Activated CD8-positive, alpha-beta memory T cell treated with anti-CD3 and anti-CD28 coated beads, Interleukin-2, amount 10 ng/mL, durations not matched to agents 7 days and 5 days (primary cell): ENCODE data around the gene TRPC4. TPM values are rescaled to one million over a fixed set of nuclear protein-coding genes. Genes with fewer than 3 reads are reported as not detected.

Experiments used
- ATAC-seq: fragments of 150-1000 bp; cut with Tn5 transposase; one replicate; pipeline ENCODE4 v1.10.0; 2021; ENCODE audit warnings: moderate library complexity
- CTCF ChIA-PET: fragments of 350-600 bp; sonication (Branson Sonifier 250); formaldehyde crosslinking; loops from one replicate; lab custom pipeline; 2021; ENCODE audit warnings: antibody characterized with exemption; lab: Charles Lee
- DNase-seq: peaks from one replicate; pipeline ENCODE4 v3.0.0-alpha.2; 2020
- H3K27ac Mint-ChIP-seq: one replicate; pipeline ENCODE4 v1.8.0; 2021; ENCODE audit warnings: mild to moderate bottlenecking, mixed read lengths
- H3K27me3 Mint-ChIP-seq: one replicate; pipeline ENCODE4 v1.8.0; 2021; ENCODE audit warnings: mixed read lengths
- H3K36me3 Mint-ChIP-seq: one replicate; pipeline ENCODE4 v1.8.0; 2021; ENCODE audit warnings: mild to moderate bottlenecking, mixed read lengths
- H3K4me1 Mint-ChIP-seq: one replicate; pipeline ENCODE4 v1.8.0; 2021; ENCODE audit warnings: mixed read lengths
- H3K4me3 Mint-ChIP-seq: one replicate; pipeline ENCODE4 v1.8.0; 2021; ENCODE audit warnings: mild to moderate bottlenecking, moderate library complexity, mixed read lengths
- H3K9me3 Mint-ChIP-seq: one replicate; pipeline ENCODE4 v1.8.0; 2022; ENCODE audit warnings: low read depth, mixed read lengths
- total RNA-seq, 2 experiments: library from RNA; stranded (reverse); gene quantifications; one replicate each; pipeline ENCODE4 v1.2.3, GENCODE V29; 2021

TRPC4 gene
- total RNA-seq, 2 experiments from 2014 or later, result not detected

GRCh38 chr13:37656247-37656940 is 213.2 kb downstream of the TRPC4 start:
- CTCF ChIA-PET, result no interaction called here
- ATAC-seq (no peak), DNase-seq (no peak)
- Mint-ChIP-seq H3K4me3 (no peak overlapping the region), H3K27ac (no peak overlapping the region), H3K27me3 (no peaks in the 10 kb centered on the region), H3K4me1 (no peaks in the 10 kb centered on the region), H3K9me3 (peaks cover 2% of the 10 kb centered on the region), H3K36me3 (no peaks in the 10 kb centered on the region)

GRCh38 chr13:37652596-37652995 is 217.0 kb downstream of the TRPC4 start:
- Mint-ChIP-seq H3K27ac (no peak overlapping the region), H3K4me3 (no peak overlapping the region), H3K36me3 (no peaks in the 10 kb centered on the region), H3K9me3 (peaks cover 2% of the 10 kb centered on the region), H3K4me1 (no peaks in the 10 kb centered on the region), H3K27me3 (no peaks in the 10 kb centered on the region)
- ATAC-seq (no peak), DNase-seq (no peak)
- CTCF ChIA-PET, result no interaction called here

GRCh38 chr13:37651891-37652290 is 217.7 kb downstream of the TRPC4 start:
- Mint-ChIP-seq H3K4me3 (no peak overlapping the region), H3K36me3 (no peaks in the 10 kb centered on the region), H3K4me1 (no peaks in the 10 kb centered on the region), H3K9me3 (peaks cover 2% of the 10 kb centered on the region), H3K27me3 (no peaks in the 10 kb centered on the region), H3K27ac (no peak overlapping the region)
- ATAC-seq (no peak), DNase-seq (no peak)
- CTCF ChIA-PET, result no interaction called here

GRCh38 chr13:37648609-37649008 is 221.0 kb downstream of the TRPC4 start:
- no peaks in the 10 kb centered on the region for H3K9me3 Mint-ChIP-seq
- no peaks in the 10 kb centered on the region for H3K27me3 Mint-ChIP-seq
- ATAC-seq (no peak), DNase-seq (no peak)
- H3K27ac Mint-ChIP-seq, result no peak overlapping the region
- CTCF ChIA-PET, result no interaction called here
- no peaks in the 10 kb centered on the region for H3K4me1 Mint-ChIP-seq
- no peaks in the 10 kb centered on the region for H3K36me3 Mint-ChIP-seq
- no peak overlapping the region for H3K4me3 Mint-ChIP-seq

- Mint-ChIP-seq H3K9me3 (peaks cover 4% of the 10 kb centered on the region), H3K27ac (no peak overlapping the region), H3K4me3 (no peak overlapping the region), H3K36me3 (no peaks in the 10 kb centered on the region), H3K4me1 (no peaks in the 10 kb centered on the region), H3K27me3 (no peaks in the 10 kb centered on the region)
- DNase-seq (no peak), ATAC-seq (no peak)
- CTCF ChIA-PET, result no interaction called here
Measured at GRCh38 chr13:37647031-37647650, 222.4 kb downstream of the TRPC4 start.

GRCh38 chr13:37646531-37646930 is 223.0 kb downstream of the TRPC4 start:
- H3K36me3 Mint-ChIP-seq, result no peaks in the 10 kb centered on the region
- H3K27ac Mint-ChIP-seq, result no peak overlapping the region
- ATAC-seq, result no peak
- DNase-seq, result no peak
- H3K27me3 Mint-ChIP-seq, result no peaks in the 10 kb centered on the region
- H3K9me3 Mint-ChIP-seq, result peaks cover 4% of the 10 kb centered on the region
- CTCF ChIA-PET, result no interaction called here
- no peak overlapping the region for H3K4me3 Mint-ChIP-seq
- H3K4me1 Mint-ChIP-seq, result no peaks in the 10 kb centered on the region

GRCh38 chr13:37645181-37645740 is 224.3 kb downstream of the TRPC4 start:
- Mint-ChIP-seq H3K36me3 (no peaks in the 10 kb centered on the region), H3K27me3 (no peaks in the 10 kb centered on the region), H3K4me1 (no peaks in the 10 kb centered on the region), H3K27ac (no peak overlapping the region), H3K9me3 (peaks cover 4% of the 10 kb centered on the region), H3K4me3 (no peak overlapping the region)
- ATAC-seq, result no peak
- CTCF ChIA-PET, result no interaction called here
- DNase-seq, result no peak

- DNase-seq (no peak), ATAC-seq (no peak)
- CTCF ChIA-PET, result no interaction called here
- Mint-ChIP-seq H3K27me3 (no peaks in the 10 kb centered on the region), H3K9me3 (peaks cover 4% of the 10 kb centered on the region), H3K27ac (no peak overlapping the region), H3K4me1 (no peaks in the 10 kb centered on the region), H3K4me3 (no peak overlapping the region), H3K36me3 (no peaks in the 10 kb centered on the region)
Measured at GRCh38 chr13:37641391-37641790, 228.2 kb downstream of the TRPC4 start.

- H3K36me3 Mint-ChIP-seq, result no peaks in the 10 kb centered on the region
- ATAC-seq, result no peak
- CTCF ChIA-PET, result no interaction called here
- no peaks in the 10 kb centered on the region for H3K4me1 Mint-ChIP-seq
- no peaks in the 10 kb centered on the region for H3K27me3 Mint-ChIP-seq
- no peak overlapping the region for H3K4me3 Mint-ChIP-seq
- DNase-seq, result no peak
- H3K27ac Mint-ChIP-seq, result no peak overlapping the region
- peaks cover 4% of the 10 kb centered on the region for H3K9me3 Mint-ChIP-seq
Measured at GRCh38 chr13:37640499-37640898, 229.1 kb downstream of the TRPC4 start.

GRCh38 chr13:37636701-37637100 is 232.9 kb downstream of the TRPC4 start:
- DNase-seq, result no peak
- H3K9me3 Mint-ChIP-seq, result no peaks in the 10 kb centered on the region
- CTCF ChIA-PET, result no interaction called here
- no peaks in the 10 kb centered on the region for H3K4me1 Mint-ChIP-seq
- no peaks in the 10 kb centered on the region for H3K36me3 Mint-ChIP-seq
- no peak for ATAC-seq
- no peaks in the 10 kb centered on the region for H3K27me3 Mint-ChIP-seq
- H3K4me3 Mint-ChIP-seq, result no peak overlapping the region
- no peak overlapping the region for H3K27ac Mint-ChIP-seq

- DNase-seq (no peak), ATAC-seq (no peak)
- Mint-ChIP-seq H3K27me3 (no peaks in the 10 kb centered on the region), H3K36me3 (no peaks in the 10 kb centered on the region), H3K9me3 (peaks cover 3% of the 10 kb centered on the region), H3K27ac (no peak overlapping the region), H3K4me3 (no peak overlapping the region), H3K4me1 (no peaks in the 10 kb centered on the region)
- CTCF ChIA-PET, result interaction anchor here (1.1 kb wide), 1 partner anchor 30 kb away, joined by 3 read pairs; no protein-coding TSS in a partner anchor
Measured at GRCh38 chr13:37632294-37632693, 237.3 kb downstream of the TRPC4 start.

GRCh38 chr13:37627428-37627827 is 242.1 kb downstream of the TRPC4 start:
- Mint-ChIP-seq H3K9me3 (peaks cover 7% of the 10 kb centered on the region), H3K27me3 (no peaks in the 10 kb centered on the region), H3K4me3 (no peak overlapping the region), H3K27ac (no peak overlapping the region), H3K4me1 (no peaks in the 10 kb centered on the region), H3K36me3 (no peaks in the 10 kb centered on the region)
- no peak for DNase-seq
- CTCF ChIA-PET, result no interaction called here
- no peak for ATAC-seq

- H3K36me3 Mint-ChIP-seq, result no peaks in the 10 kb centered on the region
- H3K27ac Mint-ChIP-seq, result no peak overlapping the region
- H3K9me3 Mint-ChIP-seq, result peaks cover 13% of the 10 kb centered on the region
- no peaks in the 10 kb centered on the region for H3K4me1 Mint-ChIP-seq
- CTCF ChIA-PET, result no interaction called here
- no peak for ATAC-seq
- no peak overlapping the region for H3K4me3 Mint-ChIP-seq
- DNase-seq, result no peak
- no peaks in the 10 kb centered on the region for H3K27me3 Mint-ChIP-seq
Measured at GRCh38 chr13:37621811-37622361, 247.7 kb downstream of the TRPC4 start.

GRCh38 chr13:37618554-37618953 is 251.0 kb downstream of the TRPC4 start:
- Mint-ChIP-seq H3K4me1 (no peaks in the 10 kb centered on the region), H3K27me3 (no peaks in the 10 kb centered on the region), H3K36me3 (no peaks in the 10 kb centered on the region), H3K27ac (no peak overlapping the region), H3K9me3 (peaks cover 9% of the 10 kb centered on the region), H3K4me3 (no peak overlapping the region)
- CTCF ChIA-PET, result interaction anchor here (0.6 kb wide), 1 partner anchor 313 kb away, joined by 3 read pairs; no protein-coding TSS in a partner anchor
- DNase-seq (no peak), ATAC-seq (no peak)
